Upper lobe of left lung (tissue), 6 donors: ENCODE results near the gene GPR108. TPM values are rescaled to one million over a fixed set of nuclear protein-coding genes. Genes with fewer than 3 reads are reported as not detected.

Experiments
- ATAC-seq, 2 donors: fragments of 200-7000 bp; cut with Tn5 transposase; one replicate each; pipeline ENCODE4 v1.9.1; 2022; ENCODE audit warnings: mild to moderate bottlenecking in 2 of 2, moderate library complexity in 2 of 2; ENCODE audit not compliant: low FRiP score in 2 of 2
- DNase-seq, 2 donors: peaks; one replicate each; pipeline ENCODE4 v3.0.0-alpha.2; 2019 to 2020
- H3K27ac ChIP-seq, 4 donors: fragments of 200-600 bp; sonication (generic); one replicate each; pipeline ENCODE4 v1.5.1; 2016 to 2019
- H3K27me3 ChIP-seq, 4 donors: fragments of 200-600 bp; sonication (generic); one replicate each; pipeline ENCODE4 v1.5.1; 2017 to 2019
- H3K36me3 ChIP-seq, 4 donors: fragments of 200-600 bp; sonication (generic); one replicate each; pipeline ENCODE4 v1.5.1; 2016 to 2019
- H3K4me1 ChIP-seq, 4 donors: fragments of 200-600 bp; sonication (generic); one replicate each; pipeline ENCODE4 v1.5.1; 2018 to 2019
- H3K4me3 ChIP-seq, 4 donors: fragments of 200-600 bp; sonication (generic); one replicate each; pipeline ENCODE4 v1.5.1; 2017 to 2019; ENCODE audit warnings: mild to moderate bottlenecking in 2 of 4, moderate library complexity in 1 of 4
- H3K9me3 ChIP-seq, 4 donors: fragments of 200-600 bp; sonication (generic); one replicate each; pipeline ENCODE4 v1.5.1; 2018 to 2019
- CTCF ChIP-seq, 6 experiments: fragments of 450-650 bp in 4 of 6; fragments of 200-600 bp in 2 of 6; sonication (generic) in 2 of 6; IDR thresholded peaks; one replicate each; pipeline ENCODE4 v1.5.1; 2016 to 2019; ENCODE audit warnings: antibody characterized with exemption in 6 of 6
- EP300 ChIP-seq, 4 donors: sonication (generic); formaldehyde crosslinking; IDR thresholded peaks; one replicate each; pipeline ENCODE4 v1.5.1; 2017; ENCODE audit warnings: antibody characterized with exemption in 4 of 4, control low read depth in 2 of 4
- POLR2A ChIP-seq, 4 donors: fragments of 450-650 bp; IDR thresholded peaks; one replicate each; pipeline ENCODE4 v1.5.1; 2016 to 2017; ENCODE audit warnings: antibody characterized with exemption in 4 of 4, mild to moderate bottlenecking in 2 of 4
- POLR2AphosphoS5 ChIP-seq, 2 donors: sonication (generic); formaldehyde crosslinking; IDR thresholded peaks; one replicate each; pipeline ENCODE4 v1.5.1; 2017; ENCODE audit warnings: antibody characterized with exemption in 2 of 2
- WGBS, 2 donors: methylation state at CpG; one replicate each; pipeline ENCODE4 v1.1.5; 2017 to 2018; 5-methylcytosine and 5-hydroxymethylcytosine counted together
- total RNA-seq, 6 donors: library from RNA; depleted of rRNA in 4 of 6; stranded (reverse); fragments of >200 nt in 4 of 6; gene quantifications; one replicate each; pipeline versions ENCODE4 v1.1.0 to v1.2.1, GENCODE V29; 2016 to 2021
- donor health status: DM: no; HTN: no; CAD: no; lungs with moderate emphysema.
- donor health status: DM: no; HTN: yes; CAD: no; lungs with severe emphysema.

GPR108 gene
- total RNA-seq, 6 donors from 2014 or later = 51.6 to 105 (median 69.0) TPM

DNA sequence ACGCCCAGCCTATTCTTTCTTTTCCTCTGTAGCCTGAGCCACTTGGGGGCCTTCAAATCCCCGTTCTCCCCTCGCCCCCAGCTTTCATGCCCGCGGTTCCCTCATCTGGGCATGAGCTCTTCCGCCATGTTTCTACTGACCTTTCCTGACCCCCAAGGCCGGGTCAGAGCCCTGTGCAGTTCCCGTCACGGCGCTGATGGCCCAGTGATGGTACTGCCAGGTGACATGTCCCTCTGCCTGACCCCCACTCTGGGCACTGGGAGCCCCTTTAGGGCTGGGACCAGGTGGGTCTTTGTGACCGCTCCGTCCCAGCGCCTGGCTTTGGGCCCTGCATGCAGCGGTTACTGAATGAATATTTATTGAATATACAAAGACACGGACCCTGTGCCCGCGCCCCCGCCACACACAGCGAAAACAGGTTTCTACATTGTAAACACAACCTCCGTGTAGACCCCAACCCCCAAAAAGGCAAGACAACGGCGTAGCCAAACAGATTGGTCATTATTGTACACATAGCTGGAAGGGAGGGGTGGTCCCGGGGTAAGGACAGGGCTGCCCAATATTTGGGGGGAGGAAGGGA is 7.7 kb downstream of the GPR108 start:
- 88 to 92% methylated on average over 19 to 23 of the region's 23 CpGs for WGBS, 2 donors
- Histone ChIP-seq H3K4me3 (peak overlapping the region in 3 of 4 donors; percentile 26 to 44 (median 42)), H3K4me1 (peaks cover 13 to 30% (median 18%) of the 10 kb centered on the region in 4 donors), H3K36me3 (peaks cover 7 to 33% (median 25%) of the 10 kb centered on the region in 4 donors), H3K27ac (peak overlapping the region; percentile 60 to 83 (median 76)), H3K9me3 (no peaks in the 10 kb centered on the region), H3K27me3 (no peaks in the 10 kb centered on the region)
- no peak for ATAC-seq
- DNase-seq = peak in 1 of 2 donors; percentile 63
- no peak for TF ChIP-seq POLR2A (IDR thresholded peaks at IDR 0.05)
- no peak for TF ChIP-seq CTCF (IDR thresholded peaks at IDR 0.05)
- TF ChIP-seq EP300 (IDR thresholded peaks at IDR 0.05) = no peak

GRCh38 chr19:6728346-6728745 is 9.0 kb downstream of the GPR108 start:
- Histone ChIP-seq H3K9me3 (no peaks in the 10 kb centered on the region), H3K4me3 (no peak overlapping the region), H3K27ac (peak overlapping the region; percentile 61 to 83 (median 72)), H3K36me3 (peaks cover 7 to 25% (median 19%) of the 10 kb centered on the region in 4 donors), H3K27me3 (no peaks in the 10 kb centered on the region), H3K4me1 (peaks cover 14 to 37% (median 25%) of the 10 kb centered on the region in 4 donors)
- TF ChIP-seq POLR2A (IDR thresholded peaks at IDR 0.05) (no peak), EP300 (IDR thresholded peaks at IDR 0.05) (no peak), POLR2AphosphoS5 (IDR thresholded peaks at IDR 0.05) (peak in 1 of 2 donors; percentile 31)
- ATAC-seq = peak in 1 of 2 donors; percentile 38
- DNase-seq = peak; percentile 66 to 80
- WGBS, 2 donors = 29 to 36% methylated on average over 8 of the region's 8 CpGs

DNA sequence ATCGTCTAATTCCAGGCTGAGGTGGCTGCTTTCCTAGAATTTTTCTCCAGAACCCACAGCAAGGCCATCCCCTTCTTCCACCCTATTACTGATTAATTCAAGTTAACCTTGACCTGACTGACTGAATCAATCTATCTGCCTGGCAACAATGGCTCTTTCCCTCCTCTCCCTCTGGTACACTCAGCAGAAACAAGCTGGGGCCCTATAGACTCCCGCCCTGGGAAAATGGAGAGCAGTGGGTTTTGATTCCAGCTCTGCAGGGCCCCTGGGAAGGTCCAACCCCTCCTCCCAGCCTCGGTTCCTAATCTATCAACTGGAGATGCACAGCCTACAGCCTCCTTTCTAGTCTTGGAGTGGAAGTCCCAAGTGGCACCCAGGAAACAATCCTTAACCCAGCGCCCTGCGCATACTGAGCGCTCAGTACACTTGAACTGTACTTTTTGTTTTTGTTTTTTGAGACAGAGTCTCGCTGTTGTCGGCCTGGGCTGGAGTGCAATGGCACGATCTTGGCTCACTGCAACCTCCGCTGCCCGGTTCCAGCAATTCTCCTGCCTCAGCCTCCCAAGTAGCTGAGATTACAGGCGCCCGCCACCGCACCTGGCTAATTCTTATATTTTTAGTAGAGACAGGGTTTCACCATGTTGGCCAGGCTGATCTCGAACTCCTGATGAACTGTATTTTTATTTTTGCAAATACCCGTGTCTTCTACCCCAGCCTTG is 11.7 kb downstream of the GPR108 start:
- H3K4me1 ChIP-seq = peaks cover 34 to 62% (median 45%) of the 10 kb centered on the region in 4 donors
- no peak overlapping the region for H3K27ac ChIP-seq

DNA sequence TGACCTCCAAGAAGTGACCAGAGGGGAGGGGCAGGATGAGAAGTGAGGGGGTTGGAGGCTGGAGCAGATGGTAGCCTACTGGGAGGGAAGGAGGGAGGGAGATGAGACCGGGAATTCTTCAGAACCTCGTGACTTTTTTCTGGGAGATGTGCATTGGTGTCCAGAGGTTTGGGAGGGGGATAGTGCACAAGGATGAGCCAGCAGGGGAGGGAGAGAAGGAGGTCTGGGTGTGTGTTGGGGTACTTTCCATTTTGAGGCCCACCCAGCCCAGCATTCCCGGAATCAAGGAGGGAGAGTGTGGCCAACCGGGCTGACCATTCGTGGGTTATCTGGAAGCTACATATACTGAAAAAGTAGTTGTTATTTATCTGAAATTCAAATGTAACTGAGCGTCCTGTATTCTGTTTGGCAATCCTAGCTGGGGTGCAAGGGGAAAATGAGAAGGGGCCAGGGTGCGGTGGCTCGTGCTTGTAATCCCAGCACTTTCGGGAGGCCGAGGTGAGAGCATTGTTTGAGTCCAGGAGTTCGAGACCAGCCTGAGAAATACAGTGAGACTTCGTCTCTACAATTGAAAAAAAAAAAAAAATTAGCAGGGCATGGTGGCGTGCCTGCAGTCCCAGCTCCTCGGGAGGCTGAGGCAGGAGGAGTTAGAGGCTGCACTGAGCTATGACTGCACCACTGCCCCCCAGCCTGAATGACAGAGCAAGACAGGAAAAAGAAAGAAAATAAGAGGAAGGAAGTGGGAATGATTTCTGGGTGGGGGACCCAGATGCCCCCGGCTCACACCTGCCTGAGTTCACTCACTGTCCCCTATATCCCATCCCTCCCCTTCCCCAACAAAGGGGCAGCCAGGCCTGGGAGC is 12.5 kb downstream of the GPR108 start:
- DNase-seq (no peak), ATAC-seq (no peak)
- Histone ChIP-seq H3K4me1 (peaks cover 35 to 60% (median 52%) of the 10 kb centered on the region in 4 donors), H3K27me3 (no peaks in the 10 kb centered on the region), H3K27ac (peak overlapping the region in 2 of 4 donors; percentile 11 to 17), H3K4me3 (no peak overlapping the region), H3K36me3 (no peaks in the 10 kb centered on the region), H3K9me3 (no peaks in the 10 kb centered on the region)
- no peak for TF ChIP-seq CTCF (IDR thresholded peaks at IDR 0.05)
- WGBS, 2 donors = 76 to 80% methylated on average over 15 of the region's 15 CpGs

More for the DNA sequence above, 11.7 kb downstream of the GPR108 start:
- Histone ChIP-seq H3K4me3 (no peak overlapping the region), H3K27me3 (no peaks in the 10 kb centered on the region), H3K36me3 (no peaks in the 10 kb centered on the region), H3K9me3 (no peaks in the 10 kb centered on the region)
- no peak for ATAC-seq
- TF ChIP-seq EP300 (IDR thresholded peaks at IDR 0.05) (no peak), CTCF (IDR thresholded peaks at IDR 0.05) (no peak), POLR2A (IDR thresholded peaks at IDR 0.05) (no peak), POLR2AphosphoS5 (IDR thresholded peaks at IDR 0.05) (no peak)
- WGBS, 2 donors = 88 to 90% methylated on average over 16 of the region's 16 CpGs
- DNase-seq = no peak

DNA sequence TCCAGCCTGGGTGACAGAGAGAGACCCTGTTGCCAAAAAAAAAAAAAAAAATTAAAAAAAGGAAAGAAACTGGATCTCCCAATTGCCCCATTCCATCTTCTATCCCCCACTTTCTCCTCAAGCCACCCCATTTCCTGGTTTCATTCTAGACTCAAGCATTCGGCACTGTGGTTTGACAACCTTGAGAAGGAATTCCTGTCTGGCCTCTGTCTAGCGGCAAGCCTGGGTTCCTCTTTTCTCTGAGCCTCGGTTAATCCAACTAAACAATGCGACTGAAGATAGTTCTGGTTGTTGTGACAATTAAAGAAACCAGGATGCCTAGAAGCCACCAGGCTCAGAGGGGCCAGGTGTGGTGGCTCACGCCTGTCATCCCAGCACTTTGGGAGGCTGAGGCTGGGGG is 13.6 kb downstream of the GPR108 start:
- H3K4me1 ChIP-seq = peaks cover 27 to 48% (median 42%) of the 10 kb centered on the region in 4 donors
- H3K27ac ChIP-seq = peak overlapping the region; percentile 17 to 81 (median 66)

More for the DNA sequence above, 13.6 kb downstream of the GPR108 start:
- Histone ChIP-seq H3K4me3 (no peak overlapping the region), H3K36me3 (no peaks in the 10 kb centered on the region), H3K27me3 (no peaks in the 10 kb centered on the region), H3K9me3 (no peaks in the 10 kb centered on the region)
- TF ChIP-seq POLR2AphosphoS5 (IDR thresholded peaks at IDR 0.05) (no peak), POLR2A (IDR thresholded peaks at IDR 0.05) (no peak), EP300 (IDR thresholded peaks at IDR 0.05) (no peak), CTCF (IDR thresholded peaks at IDR 0.05) (no peak)
- ATAC-seq = no peak
- DNase-seq = peak in 1 of 2 donors; percentile 56
- WGBS, 2 donors = 32 to 40% methylated on average over 5 of the region's 5 CpGs
